SK-N-SH (cell line): ENCODE measurements around the gene EBF4. TPM values are rescaled to one million over a fixed set of nuclear protein-coding genes. Genes with fewer than 3 reads are reported as not detected.

Source experiments
- CTCF ChIA-PET: fragments of 300-600, 350-600 bp; formaldehyde crosslinking; extraction: SDS; loops from one replicate; lab custom pipeline; 2021; lab: Yijun Ruan, JAX
- POLR2A ChIA-PET: fragments of 350-600 bp; sonication (Branson Sonifier 250); formaldehyde crosslinking; extraction: SDS; loops from one replicate; lab custom pipeline; 2020; ENCODE audit warnings: antibody characterized with exemption, inconsistent platforms; lab: Yijun Ruan, JAX
- DNase-seq: peaks from one replicate; pipeline ENCODE4 v3.0.0; 2012
- H2AFZ ChIP-seq: fragments of 200-600 bp; sonication (generic); 2 replicates; pipeline ENCODE4 v1.8.1; 2016; ENCODE audit warnings: antibody characterized with exemption, mild to moderate bottlenecking, low read depth
- H3F3A ChIP-seq: fragments of 200-600 bp; sonication (generic); replicated peaks from 2 replicates; pipeline ENCODE3; 2016; ENCODE audit warnings: antibody characterized with exemption, mild to moderate bottlenecking; ENCODE audit not compliant: insufficient read depth
- H3K27ac ChIP-seq, 2 experiments: fragments of 200-500 bp in 1 of 2; fragments of 200-600 bp in 1 of 2; sonication (Bioruptor generic) in 1 of 2; sonication (generic), shearing (Covaris generic) in 1 of 2; 2 replicates each; pipeline versions ENCODE4 v1.5.1 to v1.6.1; 2014 to 2016; ENCODE audit warnings: low read depth in 2 of 2, inconsistent platforms in 1 of 2, low read length in 1 of 2, mild to moderate bottlenecking in 1 of 2, mixed read lengths in 1 of 2
- H3K27me3 ChIP-seq: fragments of 200-600 bp; sonication (generic), shearing (Covaris generic); 2 replicates; pipeline ENCODE4 v1.6.1; 2016; ENCODE audit warnings: mixed run types; ENCODE audit not compliant: insufficient read depth
- H3K36me3 ChIP-seq, 2 experiments: fragments of 200-500 bp in 1 of 2; fragments of 200-600 bp in 1 of 2; sonication (Bioruptor generic) in 1 of 2; sonication (generic) in 1 of 2; replicated peaks in 1 of 2; 2 replicates each; pipeline versions ENCODE3 to v1.5.1; 2014 to 2016; ENCODE audit warnings: low read length in 1 of 2, mild to moderate bottlenecking in 1 of 2; ENCODE audit not compliant: insufficient read depth in 2 of 2, control insufficient read depth in 1 of 2
- H3K4me1 ChIP-seq, 2 experiments: fragments of 200-500 bp in 1 of 2; fragments of 200-600 bp in 1 of 2; sonication (Bioruptor generic) in 1 of 2; sonication (generic), shearing (Covaris generic) in 1 of 2; 2 replicates each; pipeline versions ENCODE4 v1.5.1 to v1.6.1; 2014 to 2016; ENCODE audit warnings: low read depth in 1 of 2, low read length in 1 of 2, mixed run types in 1 of 2; ENCODE audit not compliant: insufficient read depth in 2 of 2, control insufficient read depth in 1 of 2
- H3K4me2 ChIP-seq: fragments of 200-600 bp; sonication (generic), shearing (Covaris generic); 2 replicates; pipeline ENCODE4 v1.6.1; 2017; ENCODE audit warnings: mixed run types
- H3K4me3 ChIP-seq, 2 experiments: fragments of 200-500 bp in 1 of 2; fragments of 200-600 bp in 1 of 2; sonication (Bioruptor generic) in 1 of 2; sonication (generic), shearing (Covaris generic) in 1 of 2; 2 replicates each; pipeline versions ENCODE4 v1.5.1 to v1.8.1; 2014 to 2016; ENCODE audit warnings: low read depth in 2 of 2, inconsistent platforms in 1 of 2, low read length in 1 of 2, mild to moderate bottlenecking in 1 of 2, mixed read lengths in 1 of 2, moderate library complexity in 1 of 2
- H3K79me2 ChIP-seq: fragments of 200-600 bp; sonication (generic); 2 replicates; pipeline ENCODE4 v1.8.1; 2017; ENCODE audit warnings: mild to moderate bottlenecking; ENCODE audit not compliant: insufficient read depth
- H3K9ac ChIP-seq: fragments of 200-600 bp; sonication (generic); 2 replicates; pipeline ENCODE4 v1.6.1; 2017; ENCODE audit warnings: mixed run types
- H3K9me2 ChIP-seq: fragments of 200-600 bp; sonication (generic); 2 replicates; pipeline ENCODE4 v1.6.1; 2017; ENCODE audit warnings: mixed run types
- H3K9me3 ChIP-seq: fragments of 200-600 bp; sonication (generic); 2 replicates; pipeline ENCODE4 v1.6.1; 2017; ENCODE audit warnings: mixed run types, mild to moderate bottlenecking, moderate library complexity
- H4K20me1 ChIP-seq: fragments of 200-600 bp; sonication (generic); 2 replicates; pipeline ENCODE4 v1.6.1; 2017; ENCODE audit warnings: mild to moderate bottlenecking, mixed run types; ENCODE audit not compliant: insufficient read depth
- CHD2 ChIP-seq: fragments of 150-350 bp; IDR thresholded peaks from 2 replicates; pipeline ENCODE4 v1.6.1; 2018; ENCODE audit warnings: low read length; ENCODE audit not compliant: partially characterized antibody
- FOSL2 ChIP-seq: IDR thresholded peaks from 2 replicates; pipeline ENCODE4 v1.4.0; 2012; ENCODE audit warnings: low read depth, mild to moderate bottlenecking, moderate library complexity, borderline replicate concordance
- FOXJ3 ChIP-seq: sonication (generic); formaldehyde crosslinking; IDR thresholded peaks from 2 replicates; pipeline ENCODE4 v1.5.1; 2020; ENCODE audit warnings: mild to moderate bottlenecking, missing genetic modification reagents
- GABPA ChIP-seq: IDR thresholded peaks from 2 replicates; pipeline ENCODE4 v1.4.0; 2012; ENCODE audit warnings: low read depth, mild to moderate bottlenecking
- MAX ChIP-seq: IDR thresholded peaks from 2 replicates; pipeline ENCODE4 v1.4.0; 2012; ENCODE audit warnings: low read depth
- RAD21 ChIP-seq: IDR thresholded peaks from 2 replicates; pipeline ENCODE4 v1.6.1; 2012; ENCODE audit warnings: mild to moderate bottlenecking, low read length
- SIN3A ChIP-seq: IDR thresholded peaks from 2 replicates; pipeline ENCODE4 v1.6.1; 2012; ENCODE audit warnings: low read depth, mild to moderate bottlenecking, low read length, moderate library complexity, borderline replicate concordance
- TAF1 ChIP-seq: IDR thresholded peaks from 2 replicates; pipeline ENCODE4 v1.6.1; 2012; ENCODE audit warnings: low read depth, mild to moderate bottlenecking, low read length, moderate library complexity, borderline replicate concordance
- TCF12 ChIP-seq: IDR thresholded peaks from 2 replicates; pipeline ENCODE4 v1.4.0; 2012
- TEAD4 ChIP-seq: IDR thresholded peaks from 2 replicates; pipeline ENCODE4 v1.4.0; 2012; ENCODE audit warnings: mild to moderate bottlenecking, borderline replicate concordance; ENCODE audit not compliant: insufficient read depth
- USF2 ChIP-seq: fragments of 150-350 bp; IDR thresholded peaks from 2 replicates; pipeline ENCODE4 v1.6.1; 2017; ENCODE audit warnings: antibody characterized with exemption, low read length, low read depth, borderline replicate concordance
- YY1 ChIP-seq: IDR thresholded peaks from 2 replicates; pipeline ENCODE4 v1.4.0; 2012; ENCODE audit warnings: low read depth, mild to moderate bottlenecking
- WGBS: methylation state at CpG from one replicate; pipeline ENCODE4 v1.1.6; 2017; ENCODE audit warnings: low lambda C conversion rate; 5-methylcytosine and 5-hydroxymethylcytosine counted together
- polyA plus RNA-seq, 3 experiments: library from polyadenylated mRNA; depleted of rRNA; stranded (reverse); fragments of >200 nt; gene quantifications; 2 replicates each; pipeline ENCODE4 v1.2.3, GENCODE V29; 2012
- TF ChIP-seq, protein P1 (sequence below): fragments of 200-600 bp; sonication (generic); IDR thresholded peaks from 2 replicates; pipeline ENCODE4 v1.6.1; 2017; ENCODE audit warnings: antibody characterized with exemption, mild to moderate bottlenecking, moderate library complexity
- TF ChIP-seq, protein P2 (sequence below): IDR thresholded peaks from 2 replicates; pipeline ENCODE4 v1.4.0; 2012; ENCODE audit warnings: low read depth, borderline replicate concordance

EBF4 gene
- polyA plus RNA-seq, 1 of the 3 experiments (the other 2 are of a cell fraction) = 20.6 TPM

GRCh38 chr20:2798095-2798805 is 105.7 kb downstream of the EBF4 start:
- Histone ChIP-seq H3K9ac (no peak overlapping the region), H3K27ac (no peak overlapping the region), H3K4me1 (peaks cover 0 to 14% of the 10 kb centered on the region in 2 experiments; a peak in 1 of 4 replicates), H4K20me1 (no peaks in the 10 kb centered on the region), H3K9me2 (no peaks in the 10 kb centered on the region), H3K27me3 (no peaks in the 10 kb centered on the region), H3K9me3 (no peaks in the 10 kb centered on the region), H3K79me2 (no peaks in the 10 kb centered on the region), H3K4me2 (no peak overlapping the region), H3F3A (no peaks in the 10 kb centered on the region), H3K36me3 (peaks cover 0 to 19% of the 10 kb centered on the region in 2 experiments), H2AFZ (no peak overlapping the region), H3K4me3 (no peak overlapping the region)
- ChIA-PET CTCF (interaction anchor here (0.6 to 1.7 kb wide), 2 partner anchors 203 to 1005 kb away, joined by 3 to 6 read pairs; no protein-coding TSS in a partner anchor), POLR2A (interaction anchor here (2.9 kb wide), 1 partner anchor 8 kb away, joined by 11 read pairs; no protein-coding TSS in a partner anchor)
- WGBS = 80% methylated on average over 12 of the region's 19 CpGs
- TF ChIP-seq TEAD4 = no peak
- TF ChIP-seq FOXJ3 (CRISPR knock-in tag) = no peak
- no peak for TF ChIP-seq MAX
- no peak for TF ChIP-seq FOSL2
- TF ChIP-seq TCF12 = no peak
- TF ChIP-seq USF2 = no peak
- TF ChIP-seq CHD2 = no peak
- no peak for TF ChIP-seq TAF1
- no peak for TF ChIP-seq GABPA
- TF ChIP-seq, protein P1, sequence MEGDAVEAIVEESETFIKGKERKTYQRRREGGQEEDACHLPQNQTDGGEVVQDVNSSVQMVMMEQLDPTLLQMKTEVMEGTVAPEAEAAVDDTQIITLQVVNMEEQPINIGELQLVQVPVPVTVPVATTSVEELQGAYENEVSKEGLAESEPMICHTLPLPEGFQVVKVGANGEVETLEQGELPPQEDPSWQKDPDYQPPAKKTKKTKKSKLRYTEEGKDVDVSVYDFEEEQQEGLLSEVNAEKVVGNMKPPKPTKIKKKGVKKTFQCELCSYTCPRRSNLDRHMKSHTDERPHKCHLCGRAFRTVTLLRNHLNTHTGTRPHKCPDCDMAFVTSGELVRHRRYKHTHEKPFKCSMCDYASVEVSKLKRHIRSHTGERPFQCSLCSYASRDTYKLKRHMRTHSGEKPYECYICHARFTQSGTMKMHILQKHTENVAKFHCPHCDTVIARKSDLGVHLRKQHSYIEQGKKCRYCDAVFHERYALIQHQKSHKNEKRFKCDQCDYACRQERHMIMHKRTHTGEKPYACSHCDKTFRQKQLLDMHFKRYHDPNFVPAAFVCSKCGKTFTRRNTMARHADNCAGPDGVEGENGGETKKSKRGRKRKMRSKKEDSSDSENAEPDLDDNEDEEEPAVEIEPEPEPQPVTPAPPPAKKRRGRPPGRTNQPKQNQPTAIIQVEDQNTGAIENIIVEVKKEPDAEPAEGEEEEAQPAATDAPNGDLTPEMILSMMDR = no peak
- TF ChIP-seq SIN3A = no peak
- TF ChIP-seq, protein P2, sequence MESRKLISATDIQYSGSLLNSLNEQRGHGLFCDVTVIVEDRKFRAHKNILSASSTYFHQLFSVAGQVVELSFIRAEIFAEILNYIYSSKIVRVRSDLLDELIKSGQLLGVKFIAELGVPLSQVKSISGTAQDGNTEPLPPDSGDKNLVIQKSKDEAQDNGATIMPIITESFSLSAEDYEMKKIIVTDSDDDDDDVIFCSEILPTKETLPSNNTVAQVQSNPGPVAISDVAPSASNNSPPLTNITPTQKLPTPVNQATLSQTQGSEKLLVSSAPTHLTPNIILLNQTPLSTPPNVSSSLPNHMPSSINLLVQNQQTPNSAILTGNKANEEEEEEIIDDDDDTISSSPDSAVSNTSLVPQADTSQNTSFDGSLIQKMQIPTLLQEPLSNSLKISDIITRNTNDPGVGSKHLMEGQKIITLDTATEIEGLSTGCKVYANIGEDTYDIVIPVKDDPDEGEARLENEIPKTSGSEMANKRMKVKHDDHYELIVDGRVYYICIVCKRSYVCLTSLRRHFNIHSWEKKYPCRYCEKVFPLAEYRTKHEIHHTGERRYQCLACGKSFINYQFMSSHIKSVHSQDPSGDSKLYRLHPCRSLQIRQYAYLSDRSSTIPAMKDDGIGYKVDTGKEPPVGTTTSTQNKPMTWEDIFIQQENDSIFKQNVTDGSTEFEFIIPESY = no peak
- TF ChIP-seq RAD21 = no peak
- no peak for TF ChIP-seq YY1
- no peak for DNase-seq
